ENCODE measurements around the gene TRPV2. TPM values are rescaled to one million over a fixed set of nuclear protein-coding genes. Genes with fewer than 3 reads are reported as not detected.

Gene TRPV2
- total and polyA plus RNA-seq, 8 donors, result 2.8 to 14.7 (median 7.2) TPM

DNA sequence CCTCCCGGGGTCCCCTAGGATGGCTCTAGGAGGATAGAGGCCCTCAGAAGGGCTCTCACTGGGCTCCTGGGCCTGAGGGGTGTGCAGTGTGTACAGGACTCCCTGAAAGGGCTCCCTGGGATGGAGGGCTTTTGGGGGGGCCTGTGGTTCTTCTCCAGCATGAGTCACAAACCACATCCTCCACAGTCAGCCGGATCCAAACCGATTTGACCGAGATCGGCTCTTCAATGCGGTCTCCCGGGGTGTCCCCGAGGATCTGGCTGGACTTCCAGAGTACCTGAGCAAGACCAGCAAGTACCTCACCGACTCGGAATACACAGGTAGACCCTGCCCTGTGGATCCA is 4.5 kb downstream of the TRPV2 start:
- intact Hi-C loops (cut with DNase I), result no loop called here
- no peak for DNase-seq
- Histone ChIP-seq H3K4me1 (peaks cover 0 to 7% (median 2%) of the 10 kb centered on the region in 3 donors), H3K27ac (peak overlapping the region in 1 of 4 donors; percentile 47), H3K4me3 (no peak overlapping the region), H3K36me3 (no peaks in the 10 kb centered on the region), H3K9me3 (no peaks in the 10 kb centered on the region), H3K27me3 (no peaks in the 10 kb centered on the region)
- FAIRE-seq, result no peak
- WGBS, 2 donors, result 83 to 91% methylated on average over 10 of the region's 10 CpGs
- ATAC-seq, result peak in 1 of 4 donors; percentile 4
- TF ChIP-seq, protein P1, sequence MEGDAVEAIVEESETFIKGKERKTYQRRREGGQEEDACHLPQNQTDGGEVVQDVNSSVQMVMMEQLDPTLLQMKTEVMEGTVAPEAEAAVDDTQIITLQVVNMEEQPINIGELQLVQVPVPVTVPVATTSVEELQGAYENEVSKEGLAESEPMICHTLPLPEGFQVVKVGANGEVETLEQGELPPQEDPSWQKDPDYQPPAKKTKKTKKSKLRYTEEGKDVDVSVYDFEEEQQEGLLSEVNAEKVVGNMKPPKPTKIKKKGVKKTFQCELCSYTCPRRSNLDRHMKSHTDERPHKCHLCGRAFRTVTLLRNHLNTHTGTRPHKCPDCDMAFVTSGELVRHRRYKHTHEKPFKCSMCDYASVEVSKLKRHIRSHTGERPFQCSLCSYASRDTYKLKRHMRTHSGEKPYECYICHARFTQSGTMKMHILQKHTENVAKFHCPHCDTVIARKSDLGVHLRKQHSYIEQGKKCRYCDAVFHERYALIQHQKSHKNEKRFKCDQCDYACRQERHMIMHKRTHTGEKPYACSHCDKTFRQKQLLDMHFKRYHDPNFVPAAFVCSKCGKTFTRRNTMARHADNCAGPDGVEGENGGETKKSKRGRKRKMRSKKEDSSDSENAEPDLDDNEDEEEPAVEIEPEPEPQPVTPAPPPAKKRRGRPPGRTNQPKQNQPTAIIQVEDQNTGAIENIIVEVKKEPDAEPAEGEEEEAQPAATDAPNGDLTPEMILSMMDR (IDR thresholded peaks at IDR 0.05), result no peak

DNA sequence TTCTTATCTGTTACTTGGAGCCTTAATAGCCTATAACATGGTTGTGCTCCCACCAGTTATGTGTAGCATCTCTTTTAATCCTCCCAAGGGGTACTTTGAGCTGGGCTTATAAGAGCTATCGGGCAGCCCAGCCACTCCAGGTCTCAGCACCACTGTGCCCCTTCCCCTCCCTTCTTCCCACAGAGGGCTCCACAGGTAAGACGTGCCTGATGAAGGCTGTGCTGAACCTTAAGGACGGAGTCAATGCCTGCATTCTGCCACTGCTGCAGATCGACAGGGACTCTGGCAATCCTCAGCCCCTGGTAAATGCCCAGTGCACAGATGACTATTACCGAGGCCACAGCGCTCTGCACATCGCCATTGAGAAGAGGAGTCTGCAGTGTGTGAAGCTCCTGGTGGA is 7.0 kb downstream of the TRPV2 start:
- FAIRE-seq (no peak), ATAC-seq (no peak), DNase-seq (no peak)
- Histone ChIP-seq H3K27ac (no peak overlapping the region), H3K27me3 (no peaks in the 10 kb centered on the region), H3K4me1 (peaks cover 0 to 11% (median 8%) of the 10 kb centered on the region in 3 donors), H3K4me3 (no peak overlapping the region), H3K9me3 (no peaks in the 10 kb centered on the region), H3K36me3 (no peaks in the 10 kb centered on the region)
- intact Hi-C loops (cut with DNase I), result no loop called here
- WGBS, 2 donors, result 88 to 93% methylated on average over 7 of the region's 7 CpGs
- TF ChIP-seq, protein P1 (IDR thresholded peaks at IDR 0.05), result no peak

DNA sequence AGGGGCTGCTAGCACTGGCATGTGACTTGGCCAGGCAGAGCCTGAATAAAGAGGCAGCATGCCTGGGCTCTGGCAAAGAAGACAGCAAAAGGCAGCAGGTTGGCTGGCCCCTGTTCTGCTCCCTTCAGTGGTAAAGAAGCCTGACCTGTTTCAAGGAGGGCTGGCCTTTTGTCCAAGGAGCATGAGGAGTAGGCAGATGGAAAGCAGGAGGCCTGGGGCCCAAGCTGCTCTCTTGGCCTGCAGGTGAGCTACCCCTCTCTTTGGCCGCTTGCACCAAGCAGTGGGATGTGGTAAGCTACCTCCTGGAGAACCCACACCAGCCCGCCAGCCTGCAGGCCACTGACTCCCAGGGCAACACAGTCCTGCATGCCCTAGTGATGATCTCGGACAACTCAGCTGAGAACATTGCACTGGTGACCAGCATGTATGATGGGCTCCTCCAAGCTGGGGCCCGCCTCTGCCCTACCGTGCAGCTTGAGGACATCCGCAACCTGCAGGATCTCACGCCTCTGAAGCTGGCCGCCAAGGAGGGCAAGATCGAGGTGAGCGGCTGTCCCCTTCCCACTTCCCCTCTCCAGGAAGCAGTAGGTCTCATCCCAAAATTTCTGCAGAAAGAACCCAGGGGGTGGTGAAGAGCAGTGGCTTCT is 8.0 kb downstream of the TRPV2 start:
- intact Hi-C loops (cut with DNase I), result no loop called here
- ATAC-seq (no peak), DNase-seq (no peak), FAIRE-seq (no peak)
- H3K36me3 ChIP-seq, result no peaks in the 10 kb centered on the region
- 95% methylated on average over 10 of the region's 10 CpGs for WGBS, 2 donors
- no peak overlapping the region for H3K4me3 ChIP-seq
- no peaks in the 10 kb centered on the region for H3K27me3 ChIP-seq
- H3K27ac ChIP-seq, result no peak overlapping the region
- TF ChIP-seq, protein P1 (IDR thresholded peaks at IDR 0.05), result no peak
- H3K9me3 ChIP-seq, result no peaks in the 10 kb centered on the region
- H3K4me1 ChIP-seq, result peaks cover 0 to 11% (median 8%) of the 10 kb centered on the region in 3 donors

DNA sequence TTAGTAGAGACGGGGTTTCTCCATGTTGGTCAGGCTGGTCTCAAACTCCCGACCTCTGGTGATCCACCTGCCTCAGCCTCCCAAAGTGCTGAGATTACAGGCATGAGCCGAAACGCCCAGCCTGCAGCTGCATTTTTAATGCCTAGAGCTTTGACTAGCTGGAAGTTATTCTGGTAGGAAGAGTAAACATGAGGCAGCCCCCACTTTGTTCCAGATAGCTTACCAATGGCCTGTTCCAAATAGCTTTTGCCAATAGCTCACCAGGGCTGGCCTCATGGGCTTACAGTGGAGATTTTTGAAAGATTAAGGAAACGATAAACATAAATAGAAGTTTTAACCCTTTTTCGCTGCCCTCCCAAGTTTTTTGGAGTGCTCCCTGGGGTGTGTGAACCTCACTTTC is 9.8 kb downstream of the TRPV2 start:
- H3K27ac ChIP-seq, result peak overlapping the region in 3 of 4 donors; percentile 63 to 75 (median 67)
- FAIRE-seq, result no peak
- intact Hi-C loops (cut with DNase I), result no loop called here

More for the DNA sequence above, 9.8 kb downstream of the TRPV2 start:
- DNase-seq (no peak), ATAC-seq (peak; percentile 16 to 51 (median 30))
- Histone ChIP-seq H3K4me1 (peaks cover 0 to 11% (median 8%) of the 10 kb centered on the region in 3 donors), H3K36me3 (no peaks in the 10 kb centered on the region), H3K27me3 (no peaks in the 10 kb centered on the region), H3K4me3 (no peak overlapping the region), H3K9me3 (no peaks in the 10 kb centered on the region)
- TF ChIP-seq, protein P1 (IDR thresholded peaks at IDR 0.05), result no peak
- WGBS, 2 donors, result 49 to 50% methylated on average over 6 of the region's 6 CpGs

Data from pancreas (tissue), 10 donors.